ENCODE measurements around the gene PCDHA5. TPM values are rescaled to one million over a fixed set of nuclear protein-coding genes. Genes with fewer than 3 reads are reported as not detected.
"Not testable (repeated sequence)": the region's sequence is repeated elsewhere in the genome, so short reads cannot be mapped to it uniquely, and the experiment has no call there.

Gene PCDHA5
- total and polyA plus RNA-seq, 2 experiments from 2014 or later = 0.53 to 1.5 TPM

GRCh38 chr5:140801494-140801841 is 19.9 kb upstream of the PCDHA5 start:
- Histone ChIP-seq H3K4me1 (ENCODE audit: low read depth) (no peaks in the 10 kb centered on the region), H3K4me3 (no peak overlapping the region), H3K27me3 (no peaks in the 10 kb centered on the region), H3K27ac (no peak overlapping the region), H3K9me3 (ENCODE audit: low read depth) (peaks cover 3% of the 10 kb centered on the region), H3K36me3 (peaks cover 5% of the 10 kb centered on the region)
- no peak for DNase-seq (ENCODE audit: low read depth in 1 of 2, low spot score in 1 of 2)
- peak; percentile 22 for TF ChIP-seq CTCF (IDR thresholded peaks at IDR 0.05; ENCODE audit: low read depth, low read length)

- H3K36me3 ChIP-seq; H3K27ac ChIP-seq; H3K4me3 ChIP-seq; H3K4me1 ChIP-seq (ENCODE audit: low read depth); H3K9me3 ChIP-seq (ENCODE audit: low read depth); DNase-seq (ENCODE audit: low read depth in 1 of 2, low spot score in 1 of 2); H3K27me3 ChIP-seq: not testable (repeated sequence)
Observed at GRCh38 chr5:140802381-140802780, 19.0 kb upstream of the PCDHA5 start.

DNA sequence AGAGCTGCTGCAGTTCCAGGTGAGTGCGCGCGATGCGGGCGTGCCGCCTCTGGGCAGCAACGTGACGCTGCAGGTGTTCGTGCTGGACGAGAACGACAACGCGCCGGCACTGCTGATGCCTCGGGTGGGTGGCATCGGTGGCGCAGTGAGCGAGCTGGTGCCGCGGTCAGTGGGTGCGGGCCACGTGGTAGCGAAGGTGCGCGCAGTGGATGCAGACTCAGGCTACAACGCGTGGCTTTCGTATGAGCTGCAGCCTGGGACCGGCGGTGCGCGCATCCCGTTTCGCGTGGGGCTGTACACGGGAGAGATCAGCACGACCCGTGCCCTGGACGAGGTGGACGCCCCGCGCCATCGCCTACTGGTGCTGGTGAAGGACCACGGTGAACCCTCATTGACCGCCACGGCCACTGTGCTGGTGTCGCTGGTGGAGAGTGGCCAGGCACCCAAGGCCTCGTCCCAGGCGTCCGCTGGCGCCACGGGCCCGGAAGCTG is 18.6 kb upstream of the PCDHA5 start:
- no peak for TF ChIP-seq CTCF (IDR thresholded peaks at IDR 0.05; ENCODE audit: low read depth, low read length)
- peaks cover 5% of the 10 kb centered on the region for H3K36me3 ChIP-seq
- H3K9me3 ChIP-seq (ENCODE audit: low read depth) = peaks cover 3% of the 10 kb centered on the region
- no peaks in the 10 kb centered on the region for H3K4me1 ChIP-seq (ENCODE audit: low read depth)
- no peak overlapping the region for H3K27ac ChIP-seq
- DNase-seq (ENCODE audit: low read depth in 1 of 2, low spot score in 1 of 2) = no peak
- no peak overlapping the region for H3K4me3 ChIP-seq
- no peaks in the 10 kb centered on the region for H3K27me3 ChIP-seq

DNA sequence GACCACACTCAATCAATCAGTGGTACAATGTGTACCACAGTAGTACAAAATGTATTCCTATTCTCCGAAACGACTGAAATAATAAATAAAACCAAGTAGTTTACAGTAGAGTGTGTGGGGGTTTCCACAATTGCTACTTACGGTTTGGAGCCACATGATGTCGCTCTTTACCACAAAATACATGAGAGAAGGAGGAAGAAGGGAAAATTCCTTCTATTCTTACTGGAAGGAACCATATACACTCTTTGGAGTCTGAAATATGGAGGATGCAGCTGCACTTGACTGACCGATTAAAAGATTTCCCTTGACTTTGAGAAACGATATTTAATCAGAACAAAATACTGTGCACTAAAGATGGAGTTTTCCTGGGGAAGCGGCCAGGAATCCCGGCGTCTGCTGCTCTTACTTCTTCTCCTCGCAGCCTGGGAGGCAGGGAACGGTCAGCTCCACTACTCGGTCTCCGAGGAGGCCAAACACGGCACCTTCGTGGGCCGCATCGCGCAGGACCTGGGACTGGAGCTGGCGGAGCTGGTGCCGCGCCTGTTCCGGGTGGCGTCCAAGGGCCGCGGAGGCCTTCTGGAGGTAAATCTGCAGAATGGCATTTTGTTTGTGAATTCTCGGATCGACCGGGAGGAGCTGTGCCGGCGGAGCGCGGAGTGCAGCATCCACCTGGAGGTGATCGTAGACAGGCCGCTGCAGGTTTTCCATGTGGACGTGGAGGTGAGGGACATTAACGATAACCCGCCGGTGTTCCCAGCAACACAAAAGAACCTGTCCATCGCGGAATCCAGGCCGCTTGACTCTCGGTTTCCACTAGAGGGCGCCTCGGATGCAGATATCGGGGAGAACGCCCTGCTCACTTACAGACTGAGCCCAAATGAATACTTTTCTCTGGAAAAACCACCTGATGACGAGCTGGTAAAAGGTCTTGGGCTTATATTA is 14.3 kb upstream of the PCDHA5 start, which contains the start of gene PCDHA4:
PCDHA4 (plus strand) TSS at position 235 of the 942 bp plus-strand sequence.
- DNase-seq (ENCODE audit: low read depth in 1 of 2, low spot score in 1 of 2) = peak; percentile 6 to 67
- Histone ChIP-seq H3K9me3 (ENCODE audit: low read depth) (no peaks in the 10 kb centered on the region), H3K36me3 (no peaks in the 10 kb centered on the region), H3K4me1 (ENCODE audit: low read depth) (peaks cover 4% of the 10 kb centered on the region), H3K27ac (no peak within 1 kb of the TSS), H3K4me3 (peak within 1 kb of the TSS; percentile 38), H3K27me3 (no peaks in the 10 kb centered on the region)
- peak; percentile 26 for TF ChIP-seq CTCF (IDR thresholded peaks at IDR 0.05; ENCODE audit: low read depth, low read length)

- H3K4me1 ChIP-seq (ENCODE audit: low read depth); H3K27me3 ChIP-seq; H3K9me3 ChIP-seq (ENCODE audit: low read depth); H3K36me3 ChIP-seq; H3K4me3 ChIP-seq; H3K27ac ChIP-seq; DNase-seq (ENCODE audit: low read depth in 1 of 2, low spot score in 1 of 2): not testable (repeated sequence)
Observed at GRCh38 chr5:140808241-140808888, 13.0 kb upstream of the PCDHA5 start.

GRCh38 chr5:140808889-140809291 is 12.5 kb upstream of the PCDHA5 start:
- Histone ChIP-seq H3K27me3 (no peaks in the 10 kb centered on the region), H3K4me3 (no peak overlapping the region), H3K4me1 (ENCODE audit: low read depth) (peaks cover 4% of the 10 kb centered on the region), H3K36me3 (no peaks in the 10 kb centered on the region), H3K27ac (no peak overlapping the region), H3K9me3 (ENCODE audit: low read depth) (no peaks in the 10 kb centered on the region)
- no peak for TF ChIP-seq CTCF (IDR thresholded peaks at IDR 0.05; ENCODE audit: low read depth, low read length)
- DNase-seq (ENCODE audit: low read depth in 1 of 2, low spot score in 1 of 2) = no peak

Measured in cardiac muscle cell (in vitro differentiated cells and primary cell).